ENCODE measurements around the gene CACNA1I.

GRCh38 chr22:39553429-39553828, 17.1 kb upstream of the CACNA1I start:
- TF ChIP-seq CTCF (IDR thresholded peaks at IDR 0.05) (no peak), POLR2AphosphoS5 (IDR thresholded peaks at IDR 0.05) (no peak), POLR2A (IDR thresholded peaks at IDR 0.05) (no peak), EP300 (IDR thresholded peaks at IDR 0.05) (no peak)

All from sigmoid colon (tissue), 4 donors.